Nephron progenitor cell (in vitro differentiated cells): ENCODE measurements around the gene FAM120A.

Source experiments
- DNase-seq: peaks from one replicate; pipeline ENCODE4 v3.0.0; 2021
- H3K27ac Mint-ChIP-seq: 2 replicates; pipeline ENCODE4 v1.8.0; 2021; ENCODE audit warnings: mild to moderate bottlenecking, moderate library complexity, mixed read lengths
- H3K27me3 Mint-ChIP-seq: 2 replicates; pipeline ENCODE4 v1.8.0; 2021; ENCODE audit warnings: mild to moderate bottlenecking, low read depth, mixed read lengths; ENCODE audit not compliant: poor library complexity
- H3K36me3 Mint-ChIP-seq: 2 replicates; pipeline ENCODE4 v1.8.0; 2021; ENCODE audit warnings: low read depth, mixed read lengths
- H3K4me1 Mint-ChIP-seq: 2 replicates; pipeline ENCODE4 v1.8.0; 2021; ENCODE audit warnings: mixed read lengths
- H3K4me3 Mint-ChIP-seq: 2 replicates; pipeline ENCODE4 v1.8.0; 2021; ENCODE audit warnings: mild to moderate bottlenecking, moderate library complexity, mixed read lengths
- H3K9me3 Mint-ChIP-seq: 2 replicates; pipeline ENCODE4 v1.8.0; 2021; ENCODE audit warnings: mild to moderate bottlenecking, moderate library complexity, mixed read lengths
- CTCF ChIP-seq: fragments of 200-600 bp; sonication (generic); IDR thresholded peaks from 2 replicates; pipeline ENCODE4 v1.5.0; 2021; ENCODE audit warnings: antibody characterized with exemption

FAM120A gene

DNA sequence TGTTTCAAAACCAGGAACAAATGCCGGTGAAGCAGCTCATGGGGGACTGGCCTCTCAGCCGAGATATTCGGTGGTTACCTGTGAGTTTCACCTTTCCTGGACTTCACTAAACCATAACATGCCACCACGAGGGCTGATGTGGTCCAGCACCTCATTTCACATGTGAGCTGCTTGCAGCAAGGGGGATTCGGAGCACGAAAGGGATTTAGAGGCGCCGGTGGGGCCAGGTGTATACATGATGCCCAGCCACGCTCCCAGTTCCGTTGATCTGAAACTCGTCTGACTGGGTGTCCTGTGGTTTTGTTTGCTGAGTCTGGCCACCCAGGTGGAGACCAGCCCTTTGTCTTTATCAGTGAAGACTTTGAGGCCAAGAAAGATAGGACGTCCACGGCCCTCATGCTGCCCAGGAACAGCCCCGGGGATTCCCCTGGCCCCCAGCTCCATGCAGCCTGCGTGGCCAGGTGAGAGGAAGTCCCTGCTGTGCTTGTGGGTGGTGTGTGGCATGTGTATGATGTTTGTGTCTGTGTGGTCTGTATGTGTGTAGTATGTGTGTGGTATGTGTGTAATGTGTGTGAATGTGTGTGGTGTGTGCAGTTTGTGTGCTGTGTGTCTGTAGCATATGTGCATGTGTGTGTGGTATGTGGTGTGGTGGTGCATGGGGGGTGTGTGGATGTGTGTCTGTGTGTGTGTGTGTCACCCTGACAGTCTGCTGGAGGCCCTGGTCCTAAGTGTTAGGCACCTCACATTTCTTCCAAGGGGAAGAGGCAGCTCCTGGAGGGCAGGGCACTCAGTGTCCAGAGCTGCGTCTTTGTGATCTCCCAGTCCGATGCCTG is 148.3 kb downstream of the FAM120A start:
- H3K27ac Mint-ChIP-seq = no peak overlapping the region
- H3K27me3 Mint-ChIP-seq = no peaks in the 10 kb centered on the region
- peaks cover 20% of the 10 kb centered on the region for H3K36me3 Mint-ChIP-seq
- H3K4me1 Mint-ChIP-seq = peaks cover 50% of the 10 kb centered on the region
- peaks cover 7% of the 10 kb centered on the region for H3K9me3 Mint-ChIP-seq
- H3K4me3 Mint-ChIP-seq = no peak overlapping the region
- TF ChIP-seq CTCF = no peak
- DNase-seq = no peak

- no peak for DNase-seq
- TF ChIP-seq CTCF = no peak
- H3K4me3 Mint-ChIP-seq = no peak overlapping the region
- H3K9me3 Mint-ChIP-seq = peaks cover 15% of the 10 kb centered on the region
- peaks cover 50% of the 10 kb centered on the region for H3K4me1 Mint-ChIP-seq
- H3K27ac Mint-ChIP-seq = no peak overlapping the region
- no peaks in the 10 kb centered on the region for H3K27me3 Mint-ChIP-seq
- peaks cover 27% of the 10 kb centered on the region for H3K36me3 Mint-ChIP-seq
Measured at GRCh38 chr9:93600504-93600903, 149.0 kb downstream of the FAM120A start.

DNA sequence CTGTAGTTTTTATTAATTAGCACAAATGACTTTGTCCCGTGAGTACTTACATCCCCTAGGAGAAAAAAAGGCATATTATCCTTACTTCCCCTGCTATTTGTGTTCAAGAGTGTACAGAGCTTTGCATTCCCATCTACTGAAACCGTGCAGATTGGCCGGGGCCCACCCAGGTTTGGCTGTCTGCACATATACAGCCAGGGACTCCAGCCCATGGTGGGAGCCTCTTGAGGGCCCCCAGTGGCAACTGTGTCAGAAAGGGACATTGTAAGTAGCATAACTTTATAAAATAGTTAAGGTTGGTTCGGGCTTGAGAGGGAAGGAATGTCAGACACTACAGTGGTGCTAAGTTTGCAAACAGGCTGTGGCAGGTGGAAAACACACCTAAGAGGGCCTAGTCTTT is 149.6 kb downstream of the FAM120A start:
- no peak for TF ChIP-seq CTCF
- H3K27ac Mint-ChIP-seq = no peak overlapping the region

DNA sequence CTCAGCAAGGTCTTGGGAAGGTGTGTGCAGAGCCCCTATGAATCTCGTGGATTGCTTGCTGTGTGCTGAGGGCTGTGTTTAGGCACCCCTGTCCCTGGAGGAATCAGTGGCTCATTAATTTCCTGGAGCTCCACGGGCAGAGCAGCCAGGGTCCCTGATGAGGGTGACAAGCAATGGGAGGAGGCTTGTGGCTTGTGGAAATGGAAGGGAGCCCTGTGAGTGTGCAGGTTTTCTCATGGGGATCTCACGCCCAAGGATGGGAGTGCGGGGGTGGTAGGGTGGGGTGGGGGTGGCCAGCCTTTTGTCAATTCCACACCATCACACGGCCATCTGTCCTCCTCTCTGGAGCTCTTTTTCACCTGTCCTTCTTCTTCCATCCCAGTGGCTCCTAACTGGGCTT is 150.2 kb downstream of the FAM120A start:
- H3K4me3 Mint-ChIP-seq = no peak overlapping the region

More for the DNA sequence above, 149.6 kb downstream of the FAM120A start:
- H3K9me3 Mint-ChIP-seq = peaks cover 18% of the 10 kb centered on the region
- H3K4me1 Mint-ChIP-seq = peaks cover 48% of the 10 kb centered on the region
- no peak overlapping the region for H3K4me3 Mint-ChIP-seq
- no peak for DNase-seq
- H3K27me3 Mint-ChIP-seq = no peaks in the 10 kb centered on the region
- peaks cover 28% of the 10 kb centered on the region for H3K36me3 Mint-ChIP-seq

DNA sequence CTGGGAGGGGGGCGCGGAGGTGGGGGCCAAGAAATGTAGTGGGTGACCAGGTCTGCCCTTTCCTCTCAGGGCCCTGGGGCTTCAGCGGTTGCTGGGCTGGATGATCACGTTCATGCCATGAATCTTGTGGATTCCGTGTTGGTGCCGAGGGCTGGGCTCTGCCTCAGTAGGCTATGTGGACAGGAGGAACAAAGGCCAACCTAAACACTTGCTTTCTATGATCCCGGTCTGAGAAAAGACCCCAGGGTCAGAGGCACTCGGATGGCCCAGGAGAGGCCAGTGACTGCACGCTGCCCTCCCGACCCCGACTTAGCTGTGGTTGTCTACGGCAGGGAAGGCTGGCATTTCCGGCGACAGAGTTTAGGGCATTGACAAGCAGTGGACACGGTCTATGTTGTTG is 151.5 kb downstream of the FAM120A start:
- H3K27me3 Mint-ChIP-seq = no peaks in the 10 kb centered on the region
- H3K27ac Mint-ChIP-seq = no peak overlapping the region
- no peak for TF ChIP-seq CTCF
- H3K9me3 Mint-ChIP-seq = peaks cover 35% of the 10 kb centered on the region
- no peak overlapping the region for H3K4me3 Mint-ChIP-seq
- no peak for DNase-seq
- peaks cover 43% of the 10 kb centered on the region for H3K36me3 Mint-ChIP-seq
- peaks cover 35% of the 10 kb centered on the region for H3K4me1 Mint-ChIP-seq

More for the DNA sequence above, 150.2 kb downstream of the FAM120A start:
- Mint-ChIP-seq H3K9me3 (peaks cover 24% of the 10 kb centered on the region), H3K27ac (no peak overlapping the region), H3K27me3 (no peaks in the 10 kb centered on the region), H3K36me3 (peaks cover 33% of the 10 kb centered on the region), H3K4me1 (peaks cover 43% of the 10 kb centered on the region)
- no peak for TF ChIP-seq CTCF
- no peak for DNase-seq

DNA sequence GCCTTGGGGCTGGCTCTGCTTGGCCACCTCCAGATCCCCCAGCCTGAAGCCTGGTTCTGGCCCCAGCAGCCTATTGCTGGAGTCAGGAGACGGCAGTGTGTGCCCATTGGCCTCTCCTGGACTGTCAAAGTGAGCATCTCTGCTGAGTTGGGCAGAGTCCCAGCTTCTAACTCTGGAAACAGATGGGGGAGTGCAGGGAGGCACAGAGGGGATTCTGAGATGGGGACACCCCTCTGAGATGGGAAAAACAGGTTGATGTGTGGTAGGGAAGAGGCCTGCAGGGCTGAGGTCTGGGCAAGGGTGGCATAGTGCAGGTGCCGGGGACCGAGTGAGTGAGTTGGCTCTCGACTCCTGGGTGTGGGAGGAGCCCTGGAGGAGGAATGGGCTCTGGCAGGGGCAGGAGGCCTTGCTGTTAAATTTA is 152.4 kb downstream of the FAM120A start:
- Mint-ChIP-seq H3K4me3 (no peak overlapping the region), H3K9me3 (peaks cover 44% of the 10 kb centered on the region), H3K4me1 (peaks cover 31% of the 10 kb centered on the region), H3K27ac (no peak overlapping the region), H3K27me3 (peaks cover 3% of the 10 kb centered on the region), H3K36me3 (peaks cover 47% of the 10 kb centered on the region)
- DNase-seq = no peak
- TF ChIP-seq CTCF = no peak
